Activated CD4-positive, alpha-beta T cell treated with anti-CD3 and anti-CD28 coated beads, Interleukin-2, amount 10 ng/mL, durations not matched to agents 7 days and 5 days (primary cell): ENCODE data around the gene NEU1. TPM values are rescaled to one million over a fixed set of nuclear protein-coding genes. Genes with fewer than 3 reads are reported as not detected.

Experiments
- total RNA-seq, 2 experiments: library from RNA; stranded (reverse); gene quantifications; one replicate each; pipeline ENCODE4 v1.2.3, GENCODE V29; 2021

The NEU1 gene
- total RNA-seq, 2 experiments from 2014 or later = 16.7 to 17.0 TPM

Other genes starting within 250 kb of the NEU1 start
- 10 to 100 TPM; 48.0 to 54.2 TPM for gene AIF1, start 247.6 kb downstream of the NEU1 start, total RNA-seq
- gene PRRC2A, start 242.1 kb downstream of the NEU1 start, total RNA-seq = 100 to 1,000 TPM; 240 to 246 TPM
- 100 to 1,000 TPM; 268 to 286 TPM for gene BAG6, start 210.2 kb downstream of the NEU1 start, total RNA-seq
- 1 to 10 TPM; 3.9 to 4.5 TPM for gene APOM, start 206.9 kb downstream of the NEU1 start, total RNA-seq
- 10 to 100 TPM; 20.2 to 20.9 TPM for gene C6orf47, start 202.0 kb downstream of the NEU1 start, total RNA-seq
- gene GPANK1, start 197.8 kb downstream of the NEU1 start, total RNA-seq = 10 to 100 TPM; 34.4 to 42.9 TPM
- 100 to 1,000 TPM; 218 to 273 TPM for gene CSNK2B, start 196.7 kb downstream of the NEU1 start, total RNA-seq
- 10 to 100 TPM; 26.0 to 27.4 TPM for gene LY6G5B, start 192.8 kb downstream of the NEU1 start, total RNA-seq
- gene LY6G5C, start 181.8 kb downstream of the NEU1 start, total RNA-seq = 1 to 10 TPM; 1.7 to 2.1 TPM
- gene ABHD16A, start 159.5 kb downstream of the NEU1 start, total RNA-seq = 10 to 100 TPM; 47.2 to 54.1 TPM
- not detected for gene LY6G6F, start 156.0 kb downstream of the NEU1 start, total RNA-seq
- not detected for gene LY6G6D, start 147.5 kb downstream of the NEU1 start, total RNA-seq
- gene LY6G6C, start 141.1 kb downstream of the NEU1 start, total RNA-seq = not detected
- under 1 TPM; 0.15 to 0.19 TPM for gene MPIG6B, start 139.4 kb downstream of the NEU1 start, total RNA-seq
- gene DDAH2, start 133.5 kb downstream of the NEU1 start, total RNA-seq = 10 to 100 TPM; 13.3 to 15.4 TPM
- gene CLIC1, start 126.3 kb downstream of the NEU1 start, total RNA-seq = 100 to 1,000 TPM; 525 to 561 TPM
- gene MSH5, start 122.8 kb downstream of the NEU1 start, total RNA-seq = 10 to 100 TPM; 56.1 to 58.0 TPM
- gene SAPCD1, start 100.2 kb downstream of the NEU1 start, total RNA-seq = 10 to 100 TPM in 1 of 2 experiments, 1 to 10 TPM in 1; 9.8 to 12.0 TPM
- 1 to 10 TPM; 5.2 to 5.4 TPM for gene VWA7, start 85.5 kb downstream of the NEU1 start, total RNA-seq
- 100 to 1,000 TPM in 1 of 2 experiments, 10 to 100 TPM in 1; 85.0 to 100 TPM for gene VARS1, start 67.1 kb downstream of the NEU1 start, total RNA-seq
- gene LSM2, start 55.9 kb downstream of the NEU1 start, total RNA-seq = 100 to 1,000 TPM; 103 to 109 TPM
- gene HSPA1L, start 47.5 kb downstream of the NEU1 start, total RNA-seq = 1 to 10 TPM; 3.3 to 3.5 TPM
- 10 to 100 TPM; 89.8 to 92.7 TPM for gene HSPA1A, start 47.3 kb downstream of the NEU1 start, total RNA-seq
- gene HSPA1B, start 35.1 kb downstream of the NEU1 start, total RNA-seq = 10 to 100 TPM; 44.0 to 47.2 TPM
- under 1 TPM in 1 of 2 experiments, not detected in 1; 0.15 TPM for gene SLC44A4, start 16.2 kb upstream of the NEU1 start, total RNA-seq
- 10 to 100 TPM; 70.4 to 71.6 TPM for gene EHMT2, start 34.9 kb upstream of the NEU1 start, total RNA-seq
- 1 to 10 TPM; 1.3 to 1.8 TPM for gene ZBTB12, start 39.3 kb upstream of the NEU1 start, total RNA-seq
- 1 to 10 TPM in 1 of 2 experiments, under 1 TPM in 1; 0.57 to 1.3 TPM for gene C2, start 64.9 kb upstream of the NEU1 start, total RNA-seq
- gene CFB, start 83.3 kb upstream of the NEU1 start, total RNA-seq = under 1 TPM in 1 of 2 experiments, not detected in 1; 0.37 TPM
- 10 to 100 TPM; 65.2 to 72.3 TPM for gene NELFE, start 96.2 kb upstream of the NEU1 start, total RNA-seq
- 100 to 1,000 TPM in 1 of 2 experiments, 10 to 100 TPM in 1; 88.0 to 101 TPM for gene SKIC2, start 96.4 kb upstream of the NEU1 start, total RNA-seq
- 10 to 100 TPM; 20.4 to 21.8 TPM for gene DXO, start 109.3 kb upstream of the NEU1 start, total RNA-seq
- gene C4A, start 119.2 kb upstream of the NEU1 start, total RNA-seq = 1 to 10 TPM; 3.0 to 4.2 TPM
- 1 to 10 TPM; 2.0 to 2.2 TPM for gene C4B, start 152.0 kb upstream of the NEU1 start, total RNA-seq
- gene CYP21A2, start 175.6 kb upstream of the NEU1 start, total RNA-seq = under 1 TPM in 1 of 2 experiments, not detected in 1; 0.12 TPM
- 1 to 10 TPM; 3.9 to 6.7 TPM for gene TNXB, start 246.5 kb upstream of the NEU1 start, total RNA-seq